Vagina (tissue), 2 donors: ENCODE measurements around the gene ENTPD6. TPM values are rescaled to one million over a fixed set of nuclear protein-coding genes. Genes with fewer than 3 reads are reported as not detected.

Experiments
- DNase-seq, 2 donors: peaks; one replicate each; pipeline ENCODE4 v3.0.0-alpha.2; 2017; ENCODE audit errors: extremely low spot score in 2 of 2
- H3K27ac ChIP-seq: fragments of 200-600 bp; sonication (generic); one replicate; pipeline ENCODE4 v1.5.1; 2019
- H3K27me3 ChIP-seq: fragments of 200-600 bp; sonication (generic); one replicate; pipeline ENCODE4 v1.5.1; 2019
- H3K36me3 ChIP-seq, 2 donors: fragments of 200-600 bp; sonication (generic); one replicate each; pipeline ENCODE4 v1.5.1; 2017 to 2019
- H3K4me1 ChIP-seq: fragments of 200-600 bp; sonication (generic); one replicate; pipeline ENCODE4 v1.5.1; 2019
- H3K4me3 ChIP-seq, 2 donors: fragments of 200-600 bp; sonication (generic); 1 replicate in 1 of 2; 2 replicates in 1 of 2; pipeline ENCODE4 v1.5.1; 2016 to 2019
- H3K9me3 ChIP-seq: fragments of 200-600 bp; sonication (generic); one replicate; pipeline ENCODE4 v1.5.1; 2019
- POLR2A ChIP-seq, 2 donors: fragments of 450-650 bp; IDR thresholded peaks; one replicate each; pipeline ENCODE4 v1.6.1; 2017; ENCODE audit warnings: antibody characterized with exemption in 2 of 2, mild to moderate bottlenecking in 2 of 2, moderate library complexity in 2 of 2
- POLR2AphosphoS5 ChIP-seq, 2 donors: sonication (generic); formaldehyde crosslinking; IDR thresholded peaks; one replicate each; pipeline ENCODE4 v1.9.0; 2017; ENCODE audit warnings: antibody characterized with exemption in 2 of 2, mild to moderate bottlenecking in 2 of 2, low read depth in 1 of 2; ENCODE audit not compliant: insufficient read depth in 1 of 2
- intact Hi-C: fragments of 100-400 bp; cut with DNase I; formaldehyde crosslinking; loops from one replicate; pipeline ENCODE4 v1.15.1; 2023
- total RNA-seq: library from RNA; depleted of rRNA; stranded (reverse); fragments of >200 nt; gene quantifications from one replicate; pipeline ENCODE4 v1.2.3, GENCODE V29; 2016
- TF ChIP-seq, protein P1 (sequence below), 3 experiments: fragments of 450-650 bp in 2 of 3; fragments of 200-600 bp in 1 of 3; sonication (generic) in 1 of 3; IDR thresholded peaks; one replicate each; pipeline ENCODE4 v1.5.1; 2017 to 2019; ENCODE audit warnings: antibody characterized with exemption in 3 of 3, mild to moderate bottlenecking in 2 of 3, moderate library complexity in 2 of 3

ENTPD6 gene
- total RNA-seq, 1 donor from 2014 or later, result 51.3 TPM

DNA sequence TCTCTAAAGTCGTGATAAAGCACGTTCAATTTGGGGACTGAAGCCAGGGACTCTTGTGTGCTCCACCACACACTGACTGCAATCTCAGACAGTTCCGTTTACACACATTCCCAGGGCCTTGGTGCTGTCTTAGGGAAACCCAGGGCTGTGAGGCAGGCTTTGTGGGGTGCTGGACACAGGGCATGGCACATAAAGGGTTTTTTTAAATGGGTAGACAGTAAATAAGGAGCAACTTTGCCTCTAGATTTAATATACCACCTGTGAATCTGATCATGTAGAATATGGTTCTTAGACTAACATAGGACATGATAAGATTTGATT lies 2.3 kb downstream of the ENTPD6 start:
- Histone ChIP-seq H3K36me3 (no peaks in the 10 kb centered on the region), H3K4me3 (no peak overlapping the region), H3K4me1 (peaks cover 36% of the 10 kb centered on the region), H3K27ac (no peak overlapping the region), H3K9me3 (no peaks in the 10 kb centered on the region), H3K27me3 (no peaks in the 10 kb centered on the region)
- intact Hi-C loops, result loop anchor here (10.0 kb wide), 1 partner anchor 47 kb away; the partner anchor contains the start of gene PYGB
- no peak for TF ChIP-seq POLR2AphosphoS5 (IDR thresholded peaks at IDR 0.05; ENCODE audit: insufficient read depth in 1 of 2, low read depth in 1 of 2)
- TF ChIP-seq, protein P1, sequence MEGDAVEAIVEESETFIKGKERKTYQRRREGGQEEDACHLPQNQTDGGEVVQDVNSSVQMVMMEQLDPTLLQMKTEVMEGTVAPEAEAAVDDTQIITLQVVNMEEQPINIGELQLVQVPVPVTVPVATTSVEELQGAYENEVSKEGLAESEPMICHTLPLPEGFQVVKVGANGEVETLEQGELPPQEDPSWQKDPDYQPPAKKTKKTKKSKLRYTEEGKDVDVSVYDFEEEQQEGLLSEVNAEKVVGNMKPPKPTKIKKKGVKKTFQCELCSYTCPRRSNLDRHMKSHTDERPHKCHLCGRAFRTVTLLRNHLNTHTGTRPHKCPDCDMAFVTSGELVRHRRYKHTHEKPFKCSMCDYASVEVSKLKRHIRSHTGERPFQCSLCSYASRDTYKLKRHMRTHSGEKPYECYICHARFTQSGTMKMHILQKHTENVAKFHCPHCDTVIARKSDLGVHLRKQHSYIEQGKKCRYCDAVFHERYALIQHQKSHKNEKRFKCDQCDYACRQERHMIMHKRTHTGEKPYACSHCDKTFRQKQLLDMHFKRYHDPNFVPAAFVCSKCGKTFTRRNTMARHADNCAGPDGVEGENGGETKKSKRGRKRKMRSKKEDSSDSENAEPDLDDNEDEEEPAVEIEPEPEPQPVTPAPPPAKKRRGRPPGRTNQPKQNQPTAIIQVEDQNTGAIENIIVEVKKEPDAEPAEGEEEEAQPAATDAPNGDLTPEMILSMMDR (IDR thresholded peaks at IDR 0.05), result no peak
- no peak for TF ChIP-seq POLR2A (IDR thresholded peaks at IDR 0.05)
- DNase-seq, result no peak

DNA sequence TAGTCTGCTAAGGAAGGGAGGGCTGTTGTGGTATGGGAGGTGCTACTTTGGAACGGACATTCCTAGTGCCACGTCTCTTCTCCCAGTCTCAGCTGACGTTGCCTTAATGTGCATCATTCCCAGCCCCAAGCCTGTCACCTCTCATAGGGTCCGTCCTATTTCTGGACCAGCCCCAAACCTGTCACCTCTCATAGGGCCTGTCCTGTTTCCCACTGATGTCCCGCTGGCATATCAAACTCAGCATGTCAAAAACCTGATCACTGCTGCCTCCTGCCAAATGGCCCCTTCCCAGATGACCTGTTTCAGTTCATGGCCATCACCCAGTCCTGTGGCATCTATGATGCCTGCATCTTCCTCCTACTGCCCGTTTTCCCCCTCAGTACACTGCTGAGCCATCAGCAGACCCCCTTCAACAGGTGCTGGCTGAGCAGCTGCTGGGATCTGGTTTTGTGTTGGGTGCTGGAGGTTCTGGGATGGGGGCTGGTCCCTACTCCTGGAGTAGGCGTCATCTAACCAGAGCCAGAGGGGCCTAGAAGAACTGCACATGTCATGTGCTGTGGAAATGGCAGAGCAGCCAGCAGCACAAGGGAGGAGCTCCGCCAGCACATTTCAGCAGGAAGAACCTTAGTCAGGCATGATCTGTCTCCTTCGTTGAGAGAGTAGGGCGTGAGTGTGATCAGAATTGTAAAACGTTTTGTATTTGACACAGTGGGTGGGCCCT lies 3.3 kb downstream of the ENTPD6 start:
- Histone ChIP-seq H3K27ac (no peak overlapping the region), H3K4me3 (no peak overlapping the region), H3K36me3 (no peaks in the 10 kb centered on the region), H3K9me3 (no peaks in the 10 kb centered on the region), H3K27me3 (no peaks in the 10 kb centered on the region), H3K4me1 (peaks cover 36% of the 10 kb centered on the region)
- peak in 1 of 2 donors; percentile 83 for DNase-seq
- TF ChIP-seq POLR2A (IDR thresholded peaks at IDR 0.05) (no peak), POLR2AphosphoS5 (IDR thresholded peaks at IDR 0.05; ENCODE audit: insufficient read depth in 1 of 2, low read depth in 1 of 2) (no peak)
- TF ChIP-seq, protein P1 (IDR thresholded peaks at IDR 0.05), result no peak
- intact Hi-C loops, result loop anchor here (10.0 kb wide), 1 partner anchor 46 kb away; the partner anchor contains the start of gene PYGB

- TF ChIP-seq POLR2AphosphoS5 (IDR thresholded peaks at IDR 0.05; ENCODE audit: insufficient read depth in 1 of 2, low read depth in 1 of 2) (no peak), POLR2A (IDR thresholded peaks at IDR 0.05) (no peak)
- TF ChIP-seq, protein P1 (IDR thresholded peaks at IDR 0.05), result no peak
- Histone ChIP-seq H3K27ac (no peak overlapping the region), H3K4me3 (no peak overlapping the region), H3K27me3 (no peaks in the 10 kb centered on the region), H3K4me1 (peaks cover 36% of the 10 kb centered on the region), H3K9me3 (no peaks in the 10 kb centered on the region), H3K36me3 (no peaks in the 10 kb centered on the region)
- intact Hi-C loops, result loop anchor here (10.0 kb wide), 1 partner anchor 45 kb away; the partner anchor contains the start of gene PYGB
- DNase-seq, result peak in 1 of 2 donors; percentile 67
These were observed 4.2 kb downstream of the ENTPD6 start for GRCh38 chr20:25199473-25200260.

DNA sequence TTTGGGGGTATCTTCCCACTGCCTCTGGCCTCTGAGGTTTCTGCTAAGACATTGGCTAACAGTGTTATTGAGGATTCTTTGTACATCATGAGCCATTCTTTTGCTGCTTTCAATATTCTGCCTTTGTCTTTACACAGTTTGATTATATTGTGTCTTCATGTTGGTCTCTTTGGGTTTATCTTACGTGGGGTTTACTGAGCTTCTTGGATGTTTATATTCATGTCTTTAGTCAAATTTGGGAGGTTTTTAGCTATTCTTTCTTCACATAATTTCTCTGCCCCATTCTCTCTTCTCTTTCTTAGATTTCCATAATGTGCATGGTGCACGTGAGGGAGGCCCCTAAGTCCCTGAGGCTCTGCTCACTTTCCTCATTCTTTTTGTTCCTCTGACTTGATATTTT lies 7.6 kb downstream of the ENTPD6 start:
- Histone ChIP-seq H3K4me1 (peaks cover 25% of the 10 kb centered on the region), H3K27me3 (no peaks in the 10 kb centered on the region), H3K36me3 (no peaks in the 10 kb centered on the region), H3K27ac (no peak overlapping the region), H3K4me3 (no peak overlapping the region), H3K9me3 (no peaks in the 10 kb centered on the region)
- intact Hi-C loops, result no loop called here
- no peak for TF ChIP-seq POLR2AphosphoS5 (IDR thresholded peaks at IDR 0.05; ENCODE audit: insufficient read depth in 1 of 2, low read depth in 1 of 2)
- no peak for TF ChIP-seq POLR2A (IDR thresholded peaks at IDR 0.05)
- TF ChIP-seq, protein P1 (IDR thresholded peaks at IDR 0.05), result no peak
- no peak for DNase-seq
